Hepatocyte (in vitro differentiated cells): ENCODE data around the gene ITGAE.

Experiments
- EZH2 ChIP-seq: fragments of 200-600 bp; sonication (generic); IDR thresholded peaks from 2 replicates; pipeline ENCODE4 v1.6.1; 2016; ENCODE audit warnings: antibody characterized with exemption, mild to moderate bottlenecking, borderline replicate concordance
- TF ChIP-seq, protein P1 (sequence below): fragments of 200-600 bp; sonication (generic); IDR thresholded peaks from 2 replicates; pipeline ENCODE4 v1.5.1; 2016; ENCODE audit warnings: antibody characterized with exemption, mild to moderate bottlenecking; ENCODE audit not compliant: poor library complexity

- TF ChIP-seq, protein P1, sequence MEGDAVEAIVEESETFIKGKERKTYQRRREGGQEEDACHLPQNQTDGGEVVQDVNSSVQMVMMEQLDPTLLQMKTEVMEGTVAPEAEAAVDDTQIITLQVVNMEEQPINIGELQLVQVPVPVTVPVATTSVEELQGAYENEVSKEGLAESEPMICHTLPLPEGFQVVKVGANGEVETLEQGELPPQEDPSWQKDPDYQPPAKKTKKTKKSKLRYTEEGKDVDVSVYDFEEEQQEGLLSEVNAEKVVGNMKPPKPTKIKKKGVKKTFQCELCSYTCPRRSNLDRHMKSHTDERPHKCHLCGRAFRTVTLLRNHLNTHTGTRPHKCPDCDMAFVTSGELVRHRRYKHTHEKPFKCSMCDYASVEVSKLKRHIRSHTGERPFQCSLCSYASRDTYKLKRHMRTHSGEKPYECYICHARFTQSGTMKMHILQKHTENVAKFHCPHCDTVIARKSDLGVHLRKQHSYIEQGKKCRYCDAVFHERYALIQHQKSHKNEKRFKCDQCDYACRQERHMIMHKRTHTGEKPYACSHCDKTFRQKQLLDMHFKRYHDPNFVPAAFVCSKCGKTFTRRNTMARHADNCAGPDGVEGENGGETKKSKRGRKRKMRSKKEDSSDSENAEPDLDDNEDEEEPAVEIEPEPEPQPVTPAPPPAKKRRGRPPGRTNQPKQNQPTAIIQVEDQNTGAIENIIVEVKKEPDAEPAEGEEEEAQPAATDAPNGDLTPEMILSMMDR, result no peak
- TF ChIP-seq EZH2, result no peak
These were observed 73.9 kb downstream of the ITGAE start for GRCh38 chr17:3727041-3727440.
